H1 (cell line): ENCODE data around the gene SLC26A8. TPM values are rescaled to one million over a fixed set of nuclear protein-coding genes. Genes with fewer than 3 reads are reported as not detected.

Experiments used
- ATF3 ChIP-seq: IDR thresholded peaks from 2 replicates; pipeline ENCODE4 v1.6.1; 2011; ENCODE audit warnings: low read depth, mild to moderate bottlenecking, low read length; ENCODE audit not compliant: insufficient read depth
- CHD7 ChIP-seq: fragments of 300-600 bp; sonication (generic); IDR thresholded peaks from 2 replicates; pipeline ENCODE4 v1.7.1; 2012; ENCODE audit warnings: low read length, moderate library complexity, mild to moderate bottlenecking, inconsistent platforms; ENCODE audit not compliant: insufficient replicate concordance
- FOSL1 ChIP-seq: IDR thresholded peaks from 2 replicates; pipeline ENCODE4 v1.6.1; 2011; ENCODE audit warnings: mild to moderate bottlenecking, low read depth, low read length, moderate library complexity; ENCODE audit not compliant: insufficient read depth
- HDAC6 ChIP-seq: IDR thresholded peaks from one replicate; pipeline ENCODE4 v1.7.1; 2012; ENCODE audit warnings: low read depth, mild to moderate bottlenecking, inconsistent platforms, low read length, moderate library complexity
- JUND ChIP-seq: IDR thresholded peaks from 2 replicates; pipeline ENCODE4 v1.6.1; 2011; ENCODE audit warnings: mild to moderate bottlenecking, improper control_type of control experiment, low read length
- RXRA ChIP-seq: IDR thresholded peaks from 2 replicates; pipeline ENCODE4 v1.6.1; 2011; ENCODE audit warnings: low read depth, mild to moderate bottlenecking, low read length, moderate library complexity; ENCODE audit not compliant: insufficient read depth
- SIX5 ChIP-seq: IDR thresholded peaks from 2 replicates; pipeline ENCODE4 v1.6.1; 2011; ENCODE audit warnings: mild to moderate bottlenecking, low read depth, low read length
- SP4 ChIP-seq: IDR thresholded peaks from 2 replicates; pipeline ENCODE4 v1.6.1; 2012; ENCODE audit warnings: low read length, inconsistent platforms
- TAF1 ChIP-seq: IDR thresholded peaks from 2 replicates; pipeline ENCODE4 v1.6.1; 2011; ENCODE audit warnings: mild to moderate bottlenecking, low read depth, low read length
- TBP ChIP-seq: IDR thresholded peaks from 2 replicates; pipeline ENCODE4 v1.6.1; 2011; ENCODE audit warnings: low read depth, low read length, improper control_type of control experiment
- polyA plus RNA-seq, 7 experiments: library from polyadenylated mRNA; depleted of rRNA in 3 of 7; stranded (reverse) in 5 of 7; unstranded in 2 of 7; fragments of >200 nt in 5 of 7; fragments of 200-250 nt in 2 of 7; gene quantifications; 1 replicate in 5 of 7; 2 replicates in 1 of 7; 4 replicates in 1 of 7; pipeline versions ENCODE4 v1.2.1 to v1.2.3, GENCODE V29; 2011 to 2013; ENCODE audit warnings: missing spikeins in 2 of 7, mixed read lengths in 2 of 7
- total RNA-seq: library from RNA; stranded (reverse); fragmentation: NEBNext Ultra II Directional; extraction: Animal tissue kit (Norgen Biotek cat#: 25700); gene quantifications from 2 replicates; pipeline ENCODE4 v1.2.1, GENCODE V29; 2021

Gene SLC26A8
- total and polyA plus RNA-seq, 2 of the 8 experiments (the other 6 are each of a cell fraction or from before 2014, with no cell fraction given), result 0.56 to 0.57 TPM

GRCh38 chr6:35895560-35895959 lies 128.9 kb downstream of the SLC26A8 start (continued):
- TF ChIP-seq CHD7, result no peak
- TF ChIP-seq TBP, result no peak
- no peak for TF ChIP-seq HDAC6
- TF ChIP-seq RXRA, result no peak
- TF ChIP-seq SIX5, result no peak
- TF ChIP-seq SP4, result no peak
- no peak for TF ChIP-seq FOSL1
- TF ChIP-seq ATF3, result no peak
- no peak for TF ChIP-seq JUND
- no peak for TF ChIP-seq TAF1
